ENCODE measurements around the gene HCAR1.
A peak's percentile ranks its signal among the peaks of the same experiment; 100 is the strongest.
"Not testable (repeated sequence)": the region's sequence is repeated elsewhere in the genome, so short reads cannot be mapped to it uniquely, and the experiment has no call there.

HCAR1 gene

GRCh38 chr12:122729583-122730214 is 945 bp downstream of the HCAR1 start:
- H3K27ac Mint-ChIP-seq, result peak overlapping the region; percentile 41
- ATAC-seq (no peak), DNase-seq (no peak)
- H3K9me3 Mint-ChIP-seq, result peaks cover 6% of the 10 kb centered on the region
- H3K27me3 Mint-ChIP-seq, result no peaks in the 10 kb centered on the region
- H3K4me1 Mint-ChIP-seq, result peaks cover 76% of the 10 kb centered on the region
- H3K4me3 Mint-ChIP-seq, result peak overlapping the region; percentile 26
- peaks cover 3% of the 10 kb centered on the region for H3K36me3 Mint-ChIP-seq (ENCODE audit: low read depth)

- Mint-ChIP-seq H3K9me3 (no peaks in the 10 kb centered on the region), H3K27me3 (no peaks in the 10 kb centered on the region), H3K4me1 (peaks cover 55% of the 10 kb centered on the region), H3K4me3 (peak overlapping the region; percentile 16), H3K36me3 (ENCODE audit: low read depth) (no peaks in the 10 kb centered on the region), H3K27ac (peak overlapping the region; percentile 51)
- DNase-seq, result no peak
- peak; percentile 58 for ATAC-seq
Observed at GRCh38 chr12:122726080-122726558, 4.5 kb downstream of the HCAR1 start.

- Mint-ChIP-seq H3K36me3 (ENCODE audit: low read depth) (no peaks in the 10 kb centered on the region), H3K9me3 (no peaks in the 10 kb centered on the region), H3K27me3 (no peaks in the 10 kb centered on the region), H3K4me3 (peak overlapping the region; percentile 16), H3K4me1 (peaks cover 54% of the 10 kb centered on the region), H3K27ac (peak overlapping the region; percentile 51)
- DNase-seq (no peak), ATAC-seq (no peak)
Observed at GRCh38 chr12:122725452-122726079, 5.1 kb downstream of the HCAR1 start.

GRCh38 chr12:122724641-122725243 is 5.9 kb downstream of the HCAR1 start:
- no peak overlapping the region for H3K4me3 Mint-ChIP-seq
- no peaks in the 10 kb centered on the region for H3K9me3 Mint-ChIP-seq
- H3K27me3 Mint-ChIP-seq, result no peaks in the 10 kb centered on the region
- H3K36me3 Mint-ChIP-seq (ENCODE audit: low read depth), result no peaks in the 10 kb centered on the region
- ATAC-seq, result no peak
- H3K27ac Mint-ChIP-seq, result no peak overlapping the region
- DNase-seq, result no peak
- H3K4me1 Mint-ChIP-seq, result peaks cover 51% of the 10 kb centered on the region

- H3K27me3 Mint-ChIP-seq, result no peaks in the 10 kb centered on the region
- no peak overlapping the region for H3K4me3 Mint-ChIP-seq
- peaks cover 40% of the 10 kb centered on the region for H3K4me1 Mint-ChIP-seq
- H3K9me3 Mint-ChIP-seq, result no peaks in the 10 kb centered on the region
- no peak for ATAC-seq
- H3K36me3 Mint-ChIP-seq (ENCODE audit: low read depth), result no peaks in the 10 kb centered on the region
- no peak for DNase-seq
- H3K27ac Mint-ChIP-seq, result no peak overlapping the region
Observed at GRCh38 chr12:122722387-122722786, 8.3 kb downstream of the HCAR1 start.

GRCh38 chr12:122721057-122721545 is 9.5 kb downstream of the HCAR1 start:
- ATAC-seq (no peak), DNase-seq (no peak)
- Mint-ChIP-seq H3K9me3 (no peaks in the 10 kb centered on the region), H3K4me3 (no peak overlapping the region), H3K27ac (peak overlapping the region; percentile 52), H3K36me3 (ENCODE audit: low read depth) (no peaks in the 10 kb centered on the region), H3K27me3 (no peaks in the 10 kb centered on the region), H3K4me1 (peaks cover 36% of the 10 kb centered on the region)

GRCh38 chr12:122716658-122717057 is 14.0 kb downstream of the HCAR1 start, which contains the start of gene HCAR3:
Gene HCAR3, minus strand, starts transcription at chr12:122716811. Its CDS starts 74 bp downstream, at chr12:122716737.
- not testable (repeated sequence) for H3K9me3 Mint-ChIP-seq; H3K4me3 Mint-ChIP-seq; ATAC-seq; DNase-seq; H3K27me3 Mint-ChIP-seq; H3K36me3 Mint-ChIP-seq (ENCODE audit: low read depth); H3K27ac Mint-ChIP-seq
- H3K4me1 Mint-ChIP-seq, result peaks cover 14% of the 10 kb centered on the region

GRCh38 chr12:122715211-122715610 is 15.4 kb downstream of the HCAR1 start:
- H3K4me3 Mint-ChIP-seq; DNase-seq; H3K27me3 Mint-ChIP-seq; H3K9me3 Mint-ChIP-seq; H3K27ac Mint-ChIP-seq; H3K36me3 Mint-ChIP-seq (ENCODE audit: low read depth); H3K4me1 Mint-ChIP-seq; ATAC-seq: not testable (repeated sequence)

GRCh38 chr12:122713491-122714188 is 17.0 kb downstream of the HCAR1 start:
- not testable (repeated sequence) for H3K4me3 Mint-ChIP-seq; ATAC-seq; H3K9me3 Mint-ChIP-seq; H3K4me1 Mint-ChIP-seq; H3K36me3 Mint-ChIP-seq (ENCODE audit: low read depth); H3K27me3 Mint-ChIP-seq; H3K27ac Mint-ChIP-seq; DNase-seq

- not testable (repeated sequence) for H3K4me1 Mint-ChIP-seq; H3K27me3 Mint-ChIP-seq; ATAC-seq; H3K9me3 Mint-ChIP-seq; H3K27ac Mint-ChIP-seq; H3K4me3 Mint-ChIP-seq; DNase-seq; H3K36me3 Mint-ChIP-seq (ENCODE audit: low read depth)
Observed at GRCh38 chr12:122711266-122711665, 19.4 kb downstream of the HCAR1 start.

- not testable (repeated sequence) for H3K27me3 Mint-ChIP-seq; H3K36me3 Mint-ChIP-seq (ENCODE audit: low read depth); H3K27ac Mint-ChIP-seq; DNase-seq; H3K9me3 Mint-ChIP-seq; ATAC-seq; H3K4me1 Mint-ChIP-seq; H3K4me3 Mint-ChIP-seq
Observed at GRCh38 chr12:122710341-122710740, 20.3 kb downstream of the HCAR1 start.

- not testable (repeated sequence) for H3K4me3 Mint-ChIP-seq; H3K27ac Mint-ChIP-seq; H3K4me1 Mint-ChIP-seq; H3K9me3 Mint-ChIP-seq; H3K36me3 Mint-ChIP-seq (ENCODE audit: low read depth); H3K27me3 Mint-ChIP-seq; DNase-seq; ATAC-seq
Observed at GRCh38 chr12:122709287-122709686, 21.4 kb downstream of the HCAR1 start.

- not testable (repeated sequence) for ATAC-seq; H3K27ac Mint-ChIP-seq; H3K27me3 Mint-ChIP-seq; H3K9me3 Mint-ChIP-seq; H3K4me3 Mint-ChIP-seq; DNase-seq; H3K36me3 Mint-ChIP-seq (ENCODE audit: low read depth); H3K4me1 Mint-ChIP-seq
Observed at GRCh38 chr12:122703841-122704240, 26.8 kb downstream of the HCAR1 start.

- H3K9me3 Mint-ChIP-seq; H3K36me3 Mint-ChIP-seq (ENCODE audit: low read depth): not testable (repeated sequence)
Observed at GRCh38 chr12:122702890-122703611, 27.6 kb downstream of the HCAR1 start, which contains the start of gene HCAR2. Gene HCAR2, minus strand, starts transcription at chr12:122703357. Its CDS starts 74 bp downstream, at chr12:122703283.

More at GRCh38 chr12:122702890-122703611, 27.6 kb downstream of the HCAR1 start, which contains the start of gene HCAR2:
- H3K27me3 Mint-ChIP-seq, H3K4me3 Mint-ChIP-seq, DNase-seq, H3K4me1 Mint-ChIP-seq, ATAC-seq, H3K27ac Mint-ChIP-seq: not testable (repeated sequence)

Measured in activated naive CD8-positive, alpha-beta T cell treated with anti-CD3 and anti-CD28 coated beads, Interleukin-2, amount 50 U/mL, for 24 hours (primary cell).